ENCODE data around the gene TTC34.
"Not testable (repeated sequence)": the region's sequence is repeated elsewhere in the genome, so short reads cannot be mapped to it uniquely, and the experiment has no call there.

Gene TTC34

DNA sequence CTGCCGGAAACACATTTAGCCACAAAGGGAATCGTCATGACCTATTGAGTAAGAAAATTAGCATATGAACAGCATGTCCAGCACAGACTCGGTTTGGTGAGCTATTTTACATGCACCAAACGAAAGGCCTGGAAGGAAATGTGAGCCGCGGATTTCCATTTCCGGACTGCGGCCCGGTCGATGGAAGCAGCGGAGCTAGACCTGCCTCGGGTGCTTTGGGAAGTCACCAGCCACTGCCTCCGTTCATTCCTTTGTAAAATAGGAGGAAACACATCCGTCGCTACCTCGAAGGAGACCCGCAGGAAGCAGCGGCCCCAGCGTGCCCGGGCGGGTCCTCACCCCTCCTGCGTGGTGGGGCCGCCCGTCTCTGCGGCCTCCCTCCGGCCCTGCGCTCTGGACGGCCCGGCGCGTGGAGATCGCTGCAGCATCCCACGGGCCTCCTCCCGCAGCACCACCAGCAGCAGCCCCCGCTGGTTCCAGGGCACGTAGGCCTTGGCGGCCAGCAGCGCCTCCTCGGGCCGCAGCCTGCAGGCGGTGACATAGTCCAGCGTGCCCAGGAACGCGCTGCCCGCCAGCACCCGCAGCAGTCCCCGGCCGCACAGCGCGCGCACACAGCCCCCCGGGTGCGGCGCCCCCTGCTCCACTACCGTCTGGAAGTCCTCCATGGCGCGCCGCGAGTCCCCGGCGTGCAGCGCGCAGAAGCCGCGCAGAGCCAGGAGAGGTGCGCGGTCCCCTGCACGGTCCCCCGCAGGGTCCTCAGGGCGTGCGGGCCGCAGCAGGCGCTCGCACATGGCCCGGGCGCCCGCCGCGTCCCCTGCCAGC, 12.1 kb downstream of the TTC34 start:
- H3K4me3 ChIP-seq (ENCODE audit: low read length), result no peak overlapping the region
- TF ChIP-seq ZNF274 (IDR thresholded peaks at IDR 0.05; ENCODE audit: low read depth, low read length), result no peak

DNA sequence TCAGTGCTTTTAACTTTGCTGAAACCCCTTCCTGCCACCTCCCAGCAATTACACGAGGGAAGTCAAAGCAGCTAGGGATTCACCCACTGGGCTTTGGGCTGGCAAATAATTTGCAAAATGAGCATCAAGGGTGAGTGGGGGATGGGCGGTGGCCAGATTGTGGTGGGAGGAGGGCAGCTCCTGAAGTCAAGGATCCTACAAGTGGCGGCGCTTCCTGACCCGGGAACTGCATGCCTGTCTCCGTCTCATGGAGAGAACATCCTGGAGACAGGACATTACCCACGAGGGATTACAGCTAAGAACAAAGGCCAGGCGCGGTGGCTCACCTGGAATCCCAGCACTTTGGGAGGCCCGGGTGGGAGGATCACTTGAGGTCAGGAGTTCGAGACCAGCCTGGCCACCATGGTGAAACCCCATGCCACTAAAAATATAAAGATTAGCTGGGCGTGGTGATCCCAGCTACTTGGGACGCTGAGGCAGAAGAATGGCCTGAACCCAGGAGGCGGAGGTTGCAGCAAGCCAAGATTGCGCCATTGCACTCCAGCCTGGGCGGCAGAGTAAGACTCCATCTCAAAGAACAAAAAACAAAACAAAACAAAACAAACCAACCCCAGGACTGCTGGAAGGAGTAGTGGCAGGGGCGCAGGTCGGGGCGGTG, 12.9 kb downstream of the TTC34 start:
- no peak overlapping the region for H3K4me3 ChIP-seq (ENCODE audit: low read length)
- no peak for TF ChIP-seq ZNF274 (IDR thresholded peaks at IDR 0.05; ENCODE audit: low read depth, low read length)

DNA sequence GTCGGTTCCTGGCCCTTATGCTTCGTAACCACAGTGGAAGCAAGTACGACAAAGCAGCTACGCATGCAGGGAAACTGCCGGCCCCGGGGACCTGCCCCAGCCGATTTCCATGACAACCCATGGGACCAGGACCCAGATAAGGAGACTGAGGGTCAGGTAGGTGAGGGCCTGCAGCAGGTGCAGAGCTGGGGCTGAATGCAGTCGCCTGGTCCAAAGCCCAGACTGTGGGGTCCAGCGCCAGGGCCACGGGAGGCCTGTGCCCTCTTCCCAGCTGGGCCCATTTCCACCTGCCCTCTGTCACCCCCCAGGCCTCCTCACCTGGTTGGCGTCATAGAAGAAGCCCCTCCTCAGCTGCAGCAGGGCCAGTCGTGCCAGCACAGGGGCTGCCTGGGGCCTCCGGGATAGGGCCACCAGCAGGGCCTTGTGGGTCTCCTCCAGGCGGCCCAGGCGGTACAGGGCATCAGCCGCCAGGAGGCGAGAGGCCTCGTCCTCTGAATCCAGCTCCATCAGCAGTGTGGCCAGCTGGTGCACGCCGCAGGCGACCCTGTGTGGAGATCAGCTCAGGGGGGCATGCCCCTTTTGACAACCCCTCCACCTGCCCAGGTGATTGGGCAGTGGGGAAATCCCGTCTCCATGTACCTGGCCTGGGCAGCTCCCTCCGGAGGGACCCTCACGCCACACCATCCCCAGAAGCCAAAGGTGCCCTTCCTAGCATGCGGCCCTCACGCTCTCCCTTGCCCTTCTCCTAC, 14.2 kb downstream of the TTC34 start:
- no peak overlapping the region for H3K4me3 ChIP-seq (ENCODE audit: low read length)
- TF ChIP-seq ZNF274 (IDR thresholded peaks at IDR 0.05; ENCODE audit: low read depth, low read length), result no peak

DNA sequence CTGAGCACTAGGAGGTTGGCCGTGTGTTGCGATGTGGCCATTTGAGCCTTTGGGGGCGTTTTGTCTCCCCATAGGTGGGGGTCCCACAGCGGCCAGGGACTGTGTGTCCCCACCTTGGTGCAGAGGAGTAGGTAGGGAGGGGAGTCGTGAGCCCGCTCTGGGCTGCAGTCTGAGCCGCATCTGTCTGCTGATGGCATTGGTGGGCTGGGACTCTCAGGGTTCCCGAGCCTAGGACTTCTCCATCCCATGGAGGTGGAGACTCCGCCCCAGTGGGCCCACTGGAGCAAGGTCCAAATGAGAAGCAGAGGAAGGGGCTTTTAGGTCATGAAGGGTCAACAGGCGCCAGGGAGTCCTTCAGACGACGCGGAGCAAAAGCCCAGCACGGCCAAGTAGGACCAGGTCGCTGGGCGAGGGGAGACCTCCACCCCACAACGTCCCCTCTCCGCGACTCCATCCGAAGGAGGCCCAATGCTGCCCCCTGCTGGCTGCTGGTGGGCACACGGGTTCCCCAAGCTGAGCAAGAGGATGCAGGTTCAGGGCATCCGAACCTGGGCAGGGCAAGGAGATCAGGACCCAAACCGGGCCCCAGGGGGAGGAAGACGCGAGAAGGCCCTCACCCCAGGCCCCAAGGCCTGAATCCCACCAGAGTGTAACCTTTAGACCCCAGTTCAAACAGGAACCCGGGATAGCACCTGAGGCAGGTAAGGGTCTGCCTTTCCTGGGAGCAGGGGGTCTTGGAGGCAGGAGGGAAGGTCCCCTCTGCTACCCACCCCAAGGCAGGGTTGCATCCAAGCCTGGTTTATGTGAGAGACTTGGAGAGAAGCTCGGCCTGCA, 14.9 kb downstream of the TTC34 start:
- no peak for TF ChIP-seq ZNF274 (IDR thresholded peaks at IDR 0.05; ENCODE audit: low read depth, low read length)
- H3K4me3 ChIP-seq (ENCODE audit: low read length), result no peak overlapping the region

DNA sequence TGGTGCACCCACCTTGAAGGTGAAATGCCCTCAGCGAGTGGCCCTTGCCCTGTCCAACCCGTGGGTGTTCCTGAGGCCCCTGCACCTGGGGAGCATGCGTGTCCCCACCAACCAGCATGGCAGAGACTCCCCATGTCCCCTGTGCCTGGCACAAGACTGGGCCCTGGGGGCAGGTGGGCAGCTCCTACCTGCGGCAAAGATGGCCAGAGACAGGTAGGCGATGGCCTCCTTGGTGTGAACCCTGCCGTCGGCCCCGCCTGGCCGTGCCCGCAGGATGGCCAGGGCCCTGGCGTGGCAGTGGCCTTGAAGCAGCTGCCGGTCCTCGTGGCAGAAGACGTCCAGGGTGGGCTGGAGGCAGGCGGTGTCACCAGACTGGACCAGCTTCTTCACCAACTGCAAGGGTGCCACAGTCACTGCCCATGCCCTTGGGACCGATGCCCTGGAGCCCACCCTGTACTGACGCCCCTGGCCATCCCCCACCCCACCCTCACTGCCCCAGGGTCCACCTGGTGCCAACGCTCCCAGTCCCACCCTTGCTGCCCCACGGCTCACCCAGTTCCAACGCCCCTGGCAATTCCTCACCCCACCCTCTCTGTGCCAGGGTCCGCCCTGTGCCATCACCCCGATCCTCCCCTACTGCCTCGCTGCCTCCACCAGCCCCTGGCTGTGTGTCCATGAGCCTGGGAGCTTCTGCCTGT, 15.7 kb downstream of the TTC34 start:
- TF ChIP-seq ZNF274 (IDR thresholded peaks at IDR 0.05; ENCODE audit: low read depth, low read length), result no peak
- H3K4me3 ChIP-seq (ENCODE audit: low read length), result no peak overlapping the region

DNA sequence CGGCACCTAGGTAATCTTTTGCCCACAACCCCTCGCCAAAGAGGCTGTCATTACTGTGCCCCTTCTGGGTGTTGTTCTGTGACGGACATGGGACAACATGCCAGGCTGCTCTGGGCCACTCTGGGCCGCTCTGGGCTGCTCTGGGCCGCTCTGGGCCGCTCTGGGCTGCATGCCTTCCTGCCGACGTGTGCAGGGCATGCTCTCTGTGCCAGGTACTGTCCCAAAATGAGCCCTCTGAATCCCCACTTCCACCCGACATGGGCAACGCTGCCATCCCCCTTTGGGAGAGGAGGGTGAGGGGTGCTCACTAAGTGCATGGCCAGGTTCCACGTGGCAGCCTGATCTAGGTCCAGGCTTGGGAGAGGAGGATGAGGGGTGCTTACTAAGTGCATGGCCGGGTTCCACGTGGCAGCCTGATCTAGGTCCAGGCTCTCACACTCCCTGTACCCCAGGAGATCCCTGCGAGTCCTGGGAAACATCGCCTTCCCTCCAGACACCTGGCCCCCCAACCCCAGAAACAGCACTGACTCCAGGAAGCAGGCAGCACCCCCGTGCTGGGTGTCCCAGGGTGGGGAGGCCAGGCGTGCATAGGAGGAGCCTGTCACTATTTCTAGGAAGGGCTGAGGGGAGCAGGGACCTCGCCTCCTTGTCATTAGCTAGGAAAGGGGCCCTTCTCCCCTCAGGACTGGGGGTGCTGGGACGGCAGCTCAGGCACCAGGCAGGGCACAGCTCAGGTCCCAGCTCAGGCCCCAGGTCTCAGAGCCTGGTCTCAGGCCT, 16.5 kb downstream of the TTC34 start:
- no peak for TF ChIP-seq ZNF274 (IDR thresholded peaks at IDR 0.05; ENCODE audit: low read depth, low read length)
- H3K4me3 ChIP-seq (ENCODE audit: low read length), result no peak overlapping the region

DNA sequence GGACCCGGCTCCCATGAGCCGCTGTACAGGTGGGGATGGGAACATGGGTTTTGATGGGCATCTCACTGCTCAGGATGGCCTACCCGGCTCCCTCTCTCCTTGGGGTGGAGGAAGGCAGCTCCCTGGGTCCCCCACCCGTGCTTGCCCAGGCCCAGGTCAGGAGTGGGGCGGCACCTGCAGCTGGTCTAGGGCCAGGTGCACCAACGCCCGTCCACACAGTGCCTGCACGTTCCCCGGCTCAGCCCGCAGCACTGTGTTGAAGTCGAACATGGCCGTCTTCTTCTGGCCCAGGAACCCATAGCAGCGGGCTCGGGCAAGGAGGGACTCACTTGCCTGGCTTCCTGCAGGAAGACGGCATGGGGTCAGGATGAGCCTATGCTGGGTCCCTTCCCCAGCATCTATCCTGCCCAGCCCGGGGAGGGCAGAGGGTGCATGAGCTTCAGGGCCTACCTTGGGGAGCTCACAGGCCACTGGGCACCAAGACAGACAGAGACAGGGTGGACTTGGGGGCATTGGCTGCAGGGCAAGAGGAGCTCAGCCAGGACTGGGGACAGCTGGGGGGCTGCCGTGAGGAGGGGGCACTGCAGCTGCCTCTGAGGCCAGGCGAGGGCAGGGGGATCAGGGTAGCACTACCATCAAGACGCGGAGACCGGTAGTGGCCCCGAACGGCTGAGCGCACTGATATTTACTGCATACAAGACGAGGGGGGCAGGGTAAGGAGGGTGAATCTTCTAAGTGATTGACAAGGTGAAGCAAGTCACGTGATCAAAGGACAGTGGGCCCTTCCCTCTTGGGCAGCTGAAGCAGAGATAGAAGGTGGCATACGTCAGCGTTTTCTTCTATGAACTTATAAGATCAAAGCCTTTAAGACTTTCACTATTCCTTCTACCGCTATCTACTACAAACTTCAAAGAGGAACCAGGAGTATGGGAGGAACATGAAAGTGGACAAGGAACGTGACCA, 17.8 kb downstream of the TTC34 start:
- no peak for TF ChIP-seq ZNF274 (IDR thresholded peaks at IDR 0.05; ENCODE audit: low read depth, low read length)
- no peak overlapping the region for H3K4me3 ChIP-seq (ENCODE audit: low read length)

DNA sequence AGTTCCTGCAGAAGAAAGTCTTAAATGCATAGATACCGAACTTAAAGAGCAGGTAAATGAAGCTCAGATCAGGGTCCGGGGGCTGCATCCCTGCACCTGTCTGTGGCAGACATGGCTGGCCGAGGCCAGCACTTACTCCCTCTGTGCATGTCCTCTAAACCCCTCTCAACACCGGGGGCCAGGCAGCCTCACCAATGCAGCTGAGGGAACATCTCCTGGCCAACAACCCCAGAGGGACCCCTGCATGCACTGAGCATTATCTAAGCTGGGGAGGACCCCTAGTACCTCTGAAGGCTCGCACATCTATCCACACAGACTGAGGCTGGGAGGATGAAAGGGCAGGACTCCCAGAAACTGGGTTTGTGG, 18.4 kb downstream of the TTC34 start:
- no peak for TF ChIP-seq ZNF274 (IDR thresholded peaks at IDR 0.05; ENCODE audit: low read depth, low read length)
- no peak overlapping the region for H3K4me3 ChIP-seq (ENCODE audit: low read length)

DNA sequence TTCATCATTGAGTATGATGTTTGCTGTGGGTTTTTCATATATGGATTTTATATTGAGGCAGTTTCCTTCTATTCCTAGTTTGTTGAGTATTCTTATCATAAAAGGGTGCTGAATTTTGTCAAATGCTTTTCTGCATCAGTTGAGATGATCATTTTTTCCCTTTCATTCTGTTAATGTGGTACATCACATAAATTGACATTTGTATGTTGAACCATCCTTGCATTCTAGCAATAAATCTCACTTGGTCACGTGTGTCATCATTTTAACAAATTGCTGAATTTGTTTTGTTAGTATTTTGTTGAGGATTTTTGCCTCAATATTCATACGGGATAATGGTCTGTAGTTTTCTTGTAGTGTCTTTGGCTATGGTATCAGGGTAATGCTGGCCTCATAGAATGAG, 19.9 kb downstream of the TTC34 start:
- no peak overlapping the region for H3K4me3 ChIP-seq (ENCODE audit: low read length)
- no peak for TF ChIP-seq ZNF274 (IDR thresholded peaks at IDR 0.05; ENCODE audit: low read depth, low read length)

DNA sequence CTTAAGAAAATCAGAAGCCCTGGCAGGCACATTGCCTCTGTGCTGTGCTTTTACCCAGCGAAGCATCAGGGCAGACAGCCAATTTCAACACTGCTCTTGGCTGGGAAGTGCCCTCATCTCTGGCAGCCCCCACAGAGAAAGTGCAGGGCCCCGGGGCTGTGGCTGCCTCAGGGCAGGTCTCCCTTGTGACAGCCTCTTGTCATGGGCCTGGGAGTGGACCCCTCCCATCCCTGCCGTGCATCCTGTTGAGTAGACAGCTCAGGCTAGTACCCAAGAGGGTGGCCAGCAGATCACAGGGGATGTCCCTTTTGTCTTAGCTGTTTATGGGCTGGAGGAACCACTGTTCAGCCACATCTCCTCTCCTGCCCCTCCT, 23.3 kb downstream of the TTC34 start:
- TF ChIP-seq ZNF274 (IDR thresholded peaks at IDR 0.05; ENCODE audit: low read depth, low read length), result no peak
- H3K4me3 ChIP-seq (ENCODE audit: low read length), result no peak overlapping the region

DNA sequence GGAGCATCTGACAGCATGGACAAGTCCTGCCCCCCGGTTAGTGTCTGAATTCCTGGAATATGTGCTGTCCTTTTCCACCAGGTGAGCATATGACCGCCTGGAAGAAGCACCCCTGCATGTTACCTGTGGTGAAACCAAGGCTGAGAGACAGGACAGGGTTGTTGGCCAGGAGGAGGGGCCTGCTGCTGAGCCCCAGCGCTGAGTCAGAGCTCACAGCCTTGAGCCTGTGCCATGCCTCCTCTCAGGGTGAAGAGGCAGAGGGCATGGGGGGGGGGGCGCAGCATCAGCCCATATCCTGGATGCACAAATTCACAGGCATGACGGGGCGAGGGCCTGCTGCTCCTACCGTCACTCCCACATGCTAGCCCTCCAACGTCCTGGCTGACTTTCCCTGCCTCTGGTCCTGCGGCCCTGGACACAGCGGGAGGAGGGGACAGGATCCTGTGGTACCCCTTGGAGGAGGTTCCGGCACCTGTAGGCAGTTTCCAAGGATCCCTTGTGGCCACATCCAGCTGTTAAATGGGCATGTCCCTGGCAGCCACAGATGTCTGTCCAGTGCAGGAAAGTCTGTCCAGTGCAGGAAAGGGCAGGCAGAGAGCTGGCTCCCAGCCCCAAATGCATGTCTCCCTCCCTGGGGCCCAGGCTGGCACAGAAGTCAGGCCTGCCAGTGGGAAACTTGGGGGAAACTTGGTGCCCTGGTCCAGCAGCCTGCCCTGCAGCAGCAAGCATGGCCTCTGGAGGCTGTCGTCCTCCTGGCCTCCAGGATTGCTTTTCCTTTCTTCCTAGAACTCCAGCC, 23.9 kb downstream of the TTC34 start:
- no peak overlapping the region for H3K4me3 ChIP-seq (ENCODE audit: low read length)
- no peak for TF ChIP-seq ZNF274 (IDR thresholded peaks at IDR 0.05; ENCODE audit: low read depth, low read length)

DNA sequence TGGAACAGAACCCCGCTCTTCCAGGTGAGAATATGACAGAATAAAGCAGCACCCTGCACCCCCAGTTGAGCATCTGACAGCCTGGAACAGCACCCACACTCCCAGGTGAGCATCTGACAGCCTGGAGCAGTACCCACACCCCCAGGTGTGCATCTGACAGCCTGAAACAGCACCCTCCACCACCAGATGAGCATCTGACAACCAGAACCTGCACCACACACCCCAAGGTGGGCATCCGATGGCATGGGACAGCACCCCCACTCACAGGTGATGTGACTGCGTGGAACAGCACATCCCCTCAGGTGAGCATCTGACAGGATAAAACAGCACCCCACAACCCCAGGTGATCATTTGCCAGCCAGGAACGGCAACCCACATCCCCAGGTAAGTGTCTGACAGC, 26.2 kb downstream of the TTC34 start:
- H3K4me3 ChIP-seq (ENCODE audit: low read length), result not testable (repeated sequence)

DNA sequence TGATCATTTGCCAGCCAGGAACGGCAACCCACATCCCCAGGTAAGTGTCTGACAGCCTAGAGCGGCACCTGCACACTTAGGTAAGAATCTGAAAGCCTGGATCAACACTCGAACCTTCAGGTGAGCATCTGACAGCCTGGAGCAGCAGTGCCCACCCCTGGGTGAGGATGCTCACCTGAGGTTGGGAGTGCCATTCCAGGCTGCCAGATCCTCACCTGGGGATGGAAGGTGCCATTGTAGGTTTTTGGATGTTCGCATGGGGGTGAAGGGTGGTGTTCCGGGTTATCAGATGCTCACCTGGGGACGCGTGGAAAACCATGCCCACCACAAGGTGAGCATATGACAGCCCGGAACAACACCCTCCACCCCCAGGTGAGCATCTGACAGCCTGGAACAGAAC, 33.4 kb downstream of the TTC34 start:
- not testable (repeated sequence) for H3K4me3 ChIP-seq (ENCODE audit: low read length)

DNA sequence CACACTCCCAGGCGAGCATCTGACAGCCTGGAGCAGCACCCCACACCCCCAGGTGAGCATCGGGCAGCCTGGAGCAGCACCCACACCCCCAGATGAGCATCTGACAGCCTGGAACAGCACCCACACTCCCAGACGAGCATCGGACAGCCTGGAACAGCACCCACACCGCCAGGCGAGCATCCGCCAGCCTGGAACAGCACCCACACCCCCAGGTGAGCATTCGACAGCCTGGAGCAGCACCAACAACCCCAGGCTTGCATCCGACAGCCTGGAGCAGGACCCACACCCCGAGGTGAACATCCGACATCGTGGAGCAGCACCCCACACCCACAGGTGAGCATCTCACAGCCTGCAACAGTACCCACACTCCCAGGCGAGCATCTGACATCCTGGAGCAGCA, 42.1 kb downstream of the TTC34 start:
- not testable (repeated sequence) for H3K4me3 ChIP-seq (ENCODE audit: low read length)

DNA sequence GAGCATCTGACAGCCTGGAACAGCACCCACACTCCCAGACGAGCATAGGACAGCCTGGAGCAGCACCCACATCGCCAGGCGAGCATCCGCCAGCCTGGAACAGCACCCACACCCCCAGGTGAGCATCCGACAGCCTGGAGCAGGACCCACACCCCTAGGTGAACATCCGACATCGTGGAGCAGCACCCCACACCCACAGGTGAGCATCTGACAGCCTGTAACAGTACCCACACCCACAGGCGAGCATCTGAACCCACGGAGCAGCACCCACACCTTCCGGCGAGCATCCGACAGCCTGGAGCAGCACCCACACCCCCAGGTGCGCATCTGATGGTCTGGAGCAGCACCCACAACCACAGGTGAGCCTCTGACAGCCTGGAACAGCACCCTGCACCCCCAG, 44.0 kb downstream of the TTC34 start:
- H3K4me3 ChIP-seq (ENCODE audit: low read length), result not testable (repeated sequence)

DNA sequence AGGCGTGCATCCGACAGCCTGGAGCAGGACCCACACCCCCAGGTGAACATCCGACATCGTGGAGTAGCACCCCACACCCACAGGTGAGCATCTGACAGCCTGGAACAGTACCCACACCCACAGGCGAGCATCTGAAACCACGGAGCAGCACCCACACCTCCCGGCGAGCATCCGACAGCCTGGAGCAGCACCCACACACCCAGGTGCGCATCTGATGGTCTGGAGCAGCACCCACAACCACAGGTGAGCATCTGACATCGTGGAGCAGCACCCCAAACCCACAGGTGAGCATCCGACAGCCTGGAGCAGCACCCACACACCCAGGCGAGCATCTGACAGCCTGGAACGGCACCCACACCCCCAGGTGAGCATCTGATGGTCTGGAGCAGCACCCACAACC, 46.1 kb downstream of the TTC34 start:
- not testable (repeated sequence) for H3K4me3 ChIP-seq (ENCODE audit: low read length)

DNA sequence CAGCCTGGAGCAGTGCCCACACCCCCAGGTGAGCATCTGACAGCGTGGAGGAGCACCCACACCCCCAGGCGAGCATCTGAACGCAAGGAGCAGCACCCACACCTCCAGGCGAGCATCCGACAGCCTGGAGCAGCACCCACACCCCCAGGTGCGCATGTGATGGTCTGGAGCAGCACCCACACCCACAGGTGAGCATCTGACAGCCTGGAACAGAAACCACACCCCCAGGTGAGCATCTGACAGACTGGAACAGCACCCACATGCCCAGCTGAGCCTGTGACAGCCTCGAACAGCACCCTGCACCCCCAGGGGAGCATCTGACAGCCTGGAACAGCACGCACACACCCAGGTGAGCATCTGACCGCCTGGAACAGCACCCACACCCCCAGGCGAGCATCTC, 46.9 kb downstream of the TTC34 start:
- H3K4me3 ChIP-seq (ENCODE audit: low read length), result not testable (repeated sequence)

Measured in GM08714 (cell line).